PFSK-1 (cell line): ENCODE data around the gene FAM241A.

Source experiments
- FOXP2 ChIP-seq: optimal IDR thresholded peaks from 2 replicates; pipeline ENCODE3; 2011; ENCODE audit warnings: borderline replicate concordance, control low read depth, inconsistent platforms; ENCODE audit not compliant: insufficient read depth; ENCODE audit errors: extremely low read length, extremely low read depth
- POLR2AphosphoS5 ChIP-seq: IDR thresholded peaks from 2 replicates; pipeline ENCODE4 v1.6.1; 2012; ENCODE audit warnings: low read depth, mild to moderate bottlenecking, control low read depth, low read length, moderate library complexity
- TAF1 ChIP-seq: IDR thresholded peaks from 2 replicates; pipeline ENCODE4 v1.6.1; 2012; ENCODE audit warnings: low read length, control low read depth, borderline replicate concordance; ENCODE audit not compliant: insufficient read depth
- TF ChIP-seq, protein P1 (sequence below), 2 experiments: IDR thresholded peaks; 2 replicates each; pipeline versions ENCODE4 v1.6.1 to v1.8.0; 2011 to 2012; ENCODE audit warnings: low read depth in 2 of 2, low read length in 2 of 2, control low read depth in 1 of 2, inconsistent platforms in 1 of 2, mild to moderate bottlenecking in 1 of 2, moderate library complexity in 1 of 2; ENCODE audit not compliant: insufficient read depth in 1 of 2

DNA sequence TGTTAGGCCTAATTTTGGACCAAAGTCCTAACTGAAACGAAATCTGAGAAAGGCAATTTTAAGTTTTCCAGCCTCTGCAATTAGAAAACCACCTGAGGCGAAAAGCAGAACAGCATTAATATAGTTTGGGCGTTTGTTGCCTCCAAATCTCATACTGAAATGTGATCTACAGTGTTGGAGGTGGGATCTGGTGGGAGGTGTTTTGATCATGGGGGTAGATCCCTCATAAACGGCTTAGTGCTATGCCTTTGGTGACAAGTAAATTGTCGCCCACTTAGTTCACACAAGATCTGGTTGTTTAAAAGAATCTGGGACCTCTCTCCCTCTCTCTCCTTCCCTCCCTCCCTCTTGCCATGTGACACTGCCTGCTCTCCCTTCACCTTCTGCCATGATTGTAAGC is 5.7 kb downstream of the FAM241A start:
- TF ChIP-seq FOXP2 (no peak), TAF1 (no peak), POLR2AphosphoS5 (no peak)
- TF ChIP-seq, protein P1, sequence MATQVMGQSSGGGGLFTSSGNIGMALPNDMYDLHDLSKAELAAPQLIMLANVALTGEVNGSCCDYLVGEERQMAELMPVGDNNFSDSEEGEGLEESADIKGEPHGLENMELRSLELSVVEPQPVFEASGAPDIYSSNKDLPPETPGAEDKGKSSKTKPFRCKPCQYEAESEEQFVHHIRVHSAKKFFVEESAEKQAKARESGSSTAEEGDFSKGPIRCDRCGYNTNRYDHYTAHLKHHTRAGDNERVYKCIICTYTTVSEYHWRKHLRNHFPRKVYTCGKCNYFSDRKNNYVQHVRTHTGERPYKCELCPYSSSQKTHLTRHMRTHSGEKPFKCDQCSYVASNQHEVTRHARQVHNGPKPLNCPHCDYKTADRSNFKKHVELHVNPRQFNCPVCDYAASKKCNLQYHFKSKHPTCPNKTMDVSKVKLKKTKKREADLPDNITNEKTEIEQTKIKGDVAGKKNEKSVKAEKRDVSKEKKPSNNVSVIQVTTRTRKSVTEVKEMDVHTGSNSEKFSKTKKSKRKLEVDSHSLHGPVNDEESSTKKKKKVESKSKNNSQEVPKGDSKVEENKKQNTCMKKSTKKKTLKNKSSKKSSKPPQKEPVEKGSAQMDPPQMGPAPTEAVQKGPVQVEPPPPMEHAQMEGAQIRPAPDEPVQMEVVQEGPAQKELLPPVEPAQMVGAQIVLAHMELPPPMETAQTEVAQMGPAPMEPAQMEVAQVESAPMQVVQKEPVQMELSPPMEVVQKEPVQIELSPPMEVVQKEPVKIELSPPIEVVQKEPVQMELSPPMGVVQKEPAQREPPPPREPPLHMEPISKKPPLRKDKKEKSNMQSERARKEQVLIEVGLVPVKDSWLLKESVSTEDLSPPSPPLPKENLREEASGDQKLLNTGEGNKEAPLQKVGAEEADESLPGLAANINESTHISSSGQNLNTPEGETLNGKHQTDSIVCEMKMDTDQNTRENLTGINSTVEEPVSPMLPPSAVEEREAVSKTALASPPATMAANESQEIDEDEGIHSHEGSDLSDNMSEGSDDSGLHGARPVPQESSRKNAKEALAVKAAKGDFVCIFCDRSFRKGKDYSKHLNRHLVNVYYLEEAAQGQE (IDR thresholded peaks at IDR 0.05; ENCODE audit: insufficient read depth in 1 of 2, low read depth in 2 of 2, low read length in 2 of 2): no peak
